Liver (tissue), 9 donors: Measurements from ENCODE around the gene SETD3. TPM values are rescaled to one million over a fixed set of nuclear protein-coding genes. Genes with fewer than 3 reads are reported as not detected.

Experiments
- DNase-seq: peaks from one replicate; pipeline ENCODE4 v3.0.0-alpha.2; 2017; ENCODE audit warnings: low spot score
- H3K27ac ChIP-seq, 2 donors: one replicate each; pipeline ENCODE4 v1.7.0; 2013; ENCODE audit warnings: inconsistent platforms in 2 of 2, low read length in 2 of 2, control low read depth in 1 of 2, low read depth in 1 of 2, mild to moderate bottlenecking in 1 of 2
- H3K27me3 ChIP-seq, 4 donors: one replicate each; pipeline versions ENCODE4 v1.6.1 to v1.7.0; 2013; ENCODE audit warnings: low read length in 3 of 4, inconsistent platforms in 1 of 4, mild to moderate bottlenecking in 1 of 4, moderate library complexity in 1 of 4; ENCODE audit not compliant: control insufficient read depth in 4 of 4, insufficient read depth in 4 of 4
- H3K36me3 ChIP-seq, 4 donors: one replicate each; pipeline versions ENCODE4 v1.6.1 to v1.7.0; 2013; ENCODE audit warnings: low read length in 3 of 4, mild to moderate bottlenecking in 3 of 4, low read depth in 1 of 4, moderate library complexity in 1 of 4; ENCODE audit not compliant: control insufficient read depth in 4 of 4, insufficient read depth in 3 of 4
- H3K4me1 ChIP-seq, 4 donors: one replicate each; pipeline versions ENCODE4 v1.6.1 to v1.7.0; 2013; ENCODE audit warnings: low read length in 3 of 4, mild to moderate bottlenecking in 3 of 4, moderate library complexity in 1 of 4; ENCODE audit not compliant: control insufficient read depth in 4 of 4, insufficient read depth in 4 of 4
- H3K4me3 ChIP-seq, 3 donors: one replicate each; pipeline versions ENCODE4 v1.6.1 to v1.7.0; 2013; ENCODE audit warnings: low read length in 3 of 3, control low read depth in 1 of 3, low read depth in 1 of 3, mild to moderate bottlenecking in 1 of 3
- H3K9ac ChIP-seq, 2 donors: one replicate each; pipeline ENCODE4 v1.7.0; 2013; ENCODE audit warnings: low read length in 2 of 2, mild to moderate bottlenecking in 2 of 2, moderate library complexity in 2 of 2, control low read depth in 1 of 2, low read depth in 1 of 2
- H3K9me3 ChIP-seq, 4 donors: one replicate each; pipeline versions ENCODE4 v1.6.1 to v1.7.0; 2013; ENCODE audit warnings: low read length in 3 of 4; ENCODE audit not compliant: control insufficient read depth in 4 of 4
- EGR1 ChIP-seq, 2 donors: IDR thresholded peaks; 2 replicates each; pipeline ENCODE4 v1.6.1; 2016 to 2018; ENCODE audit warnings: antibody characterized with exemption in 2 of 2, low read depth in 2 of 2
- FOXA1 ChIP-seq: IDR thresholded peaks from 2 replicates; pipeline ENCODE4 v1.6.1; 2016; ENCODE audit warnings: antibody characterized with exemption
- FOXA2 ChIP-seq: IDR thresholded peaks from 2 replicates; pipeline ENCODE4 v1.6.1; 2016; ENCODE audit warnings: antibody characterized with exemption
- HNF4A ChIP-seq, 2 donors: conservative IDR thresholded peaks; 2 replicates each; pipeline ENCODE4 v1.6.1; 2016; ENCODE audit warnings: antibody characterized with exemption in 2 of 2, mild to moderate bottlenecking in 2 of 2
- NR2F2 ChIP-seq: IDR thresholded peaks from 2 replicates; pipeline ENCODE4 v1.6.1; 2016; ENCODE audit warnings: antibody characterized with exemption
- RAD21 ChIP-seq, 2 donors: IDR thresholded peaks; 2 replicates each; pipeline ENCODE4 v1.6.1; 2016; ENCODE audit warnings: antibody characterized with exemption in 2 of 2, mild to moderate bottlenecking in 2 of 2
- RXRA ChIP-seq, 2 donors: IDR thresholded peaks; 2 replicates each; pipeline ENCODE4 v1.6.1; 2017 to 2018; ENCODE audit warnings: antibody characterized with exemption in 2 of 2, mild to moderate bottlenecking in 1 of 2
- SP1 ChIP-seq: IDR thresholded peaks from 2 replicates; pipeline ENCODE4 v1.6.1; 2018; ENCODE audit warnings: antibody characterized with exemption, mild to moderate bottlenecking
- TAF1 ChIP-seq: conservative IDR thresholded peaks from 2 replicates; pipeline ENCODE4 v1.6.1; 2016; ENCODE audit warnings: antibody characterized with exemption, mild to moderate bottlenecking
- YY1 ChIP-seq: IDR thresholded peaks from 2 replicates; pipeline ENCODE4 v1.6.1; 2016; ENCODE audit warnings: antibody characterized with exemption, mild to moderate bottlenecking
- WGBS: extraction: QIAGEN DNeasy Blood & Tissue Kit; methylation state at CpG from one replicate; pipeline ENCODE4 v1.1.7; 2013; 5-methylcytosine and 5-hydroxymethylcytosine counted together
- polyA plus RNA-seq, 2 donors: library from polyadenylated mRNA; stranded (reverse) in 1 of 2; unstranded in 1 of 2; fragments of 200-250 nt in 1 of 2; fragments of >200 nt in 1 of 2; fragmentation: Nextera tagmentation in 1 of 2; extraction: Ambion mirVana in 1 of 2; gene quantifications; one replicate each; pipeline versions ENCODE4 v1.2.1 to v1.2.3, GENCODE V29; 2013 to 2015
- total RNA-seq, 2 donors: library from RNA; depleted of rRNA; stranded (reverse); fragments of >200 nt; gene quantifications; one replicate each; pipeline ENCODE4 v1.2.3, GENCODE V29; 2014
- TF ChIP-seq, protein P1 (sequence below): IDR thresholded peaks from 2 replicates; pipeline ENCODE4 v1.6.1; 2016; ENCODE audit warnings: antibody characterized with exemption
- TF ChIP-seq, protein P2 (sequence below): fragments of 150-350 bp; IDR thresholded peaks from 2 replicates; pipeline ENCODE4 v1.5.1; 2017; ENCODE audit warnings: improper control_type of control experiment, low read depth, low read length; ENCODE audit not compliant: missing input control
- TF ChIP-seq, protein P3 (sequence below): IDR thresholded peaks from 2 replicates; pipeline ENCODE4 v1.6.1; 2016; ENCODE audit warnings: antibody characterized with exemption, mild to moderate bottlenecking
- TF ChIP-seq, protein P4 (sequence below): IDR thresholded peaks from 2 replicates; pipeline ENCODE4 v1.6.1; 2016; ENCODE audit warnings: antibody characterized with exemption
- donor health status: healthy.
- donor health status: healthy.
- donor health status: healthy.
- donor health status: healthy.
- donor health status: healthy.

SETD3 gene
- total and polyA plus RNA-seq, 4 donors = 18.7 to 39.7 (median 19.4) TPM

DNA sequence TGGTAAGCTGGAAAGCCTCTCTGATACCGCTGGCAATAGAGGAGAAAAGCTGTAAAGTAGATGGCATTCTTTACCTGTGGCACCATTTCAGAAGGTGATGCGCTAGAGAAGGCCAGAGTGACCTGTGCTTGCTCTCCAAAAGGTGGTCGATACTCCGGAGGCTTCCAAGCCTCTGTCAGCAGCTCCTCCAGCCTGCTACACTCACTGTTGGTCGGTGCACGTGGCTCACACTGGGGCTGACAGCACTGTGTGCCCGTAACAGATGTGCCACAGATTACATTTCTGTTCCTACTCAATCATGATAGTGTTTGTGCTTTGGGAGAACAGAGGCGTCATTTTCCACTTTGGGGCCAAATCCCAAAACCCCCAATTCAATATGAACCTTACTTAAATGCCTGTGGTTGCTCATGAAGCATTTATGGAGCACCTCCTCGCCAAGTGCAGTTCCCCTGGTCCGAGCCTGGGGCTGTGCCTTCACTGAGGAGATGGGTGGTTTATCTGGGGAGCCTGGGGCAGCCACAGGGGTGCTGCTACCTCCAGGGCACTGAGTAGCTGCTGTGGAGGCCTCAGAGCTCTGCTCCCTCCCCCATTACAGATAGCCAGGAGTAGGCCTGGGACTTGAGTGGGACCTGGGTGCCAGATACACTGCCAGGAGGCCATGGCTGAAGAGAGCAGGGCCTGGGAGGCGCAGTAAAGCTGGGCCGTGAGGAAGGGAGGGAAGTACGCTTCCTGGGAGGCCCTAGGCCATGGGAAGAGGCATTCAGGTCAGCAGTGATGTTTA, 27.4 kb upstream of the SETD3 start:
- Histone ChIP-seq H3K27me3 (no peaks in the 10 kb centered on the region), H3K9ac (no peak overlapping the region), H3K4me3 (no peak overlapping the region), H3K36me3 (peaks cover 6 to 75% (median 36%) of the 10 kb centered on the region in 4 donors), H3K27ac (peak overlapping the region; percentile 64 to 78), H3K9me3 (no peaks in the 10 kb centered on the region), H3K4me1 (peaks cover 0 to 19% (median 10%) of the 10 kb centered on the region in 4 donors)
- no peak for DNase-seq
- no peak for TF ChIP-seq YY1
- TF ChIP-seq, protein P1, sequence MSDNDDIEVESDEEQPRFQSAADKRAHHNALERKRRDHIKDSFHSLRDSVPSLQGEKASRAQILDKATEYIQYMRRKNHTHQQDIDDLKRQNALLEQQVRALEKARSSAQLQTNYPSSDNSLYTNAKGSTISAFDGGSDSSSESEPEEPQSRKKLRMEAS = no peak
- no peak for TF ChIP-seq TAF1
- no peak for TF ChIP-seq SP1
- TF ChIP-seq FOXA1 = no peak
- no peak for TF ChIP-seq RXRA (IDR thresholded peaks at IDR 0.05)
- no peak for TF ChIP-seq FOXA2
- TF ChIP-seq, protein P2, sequence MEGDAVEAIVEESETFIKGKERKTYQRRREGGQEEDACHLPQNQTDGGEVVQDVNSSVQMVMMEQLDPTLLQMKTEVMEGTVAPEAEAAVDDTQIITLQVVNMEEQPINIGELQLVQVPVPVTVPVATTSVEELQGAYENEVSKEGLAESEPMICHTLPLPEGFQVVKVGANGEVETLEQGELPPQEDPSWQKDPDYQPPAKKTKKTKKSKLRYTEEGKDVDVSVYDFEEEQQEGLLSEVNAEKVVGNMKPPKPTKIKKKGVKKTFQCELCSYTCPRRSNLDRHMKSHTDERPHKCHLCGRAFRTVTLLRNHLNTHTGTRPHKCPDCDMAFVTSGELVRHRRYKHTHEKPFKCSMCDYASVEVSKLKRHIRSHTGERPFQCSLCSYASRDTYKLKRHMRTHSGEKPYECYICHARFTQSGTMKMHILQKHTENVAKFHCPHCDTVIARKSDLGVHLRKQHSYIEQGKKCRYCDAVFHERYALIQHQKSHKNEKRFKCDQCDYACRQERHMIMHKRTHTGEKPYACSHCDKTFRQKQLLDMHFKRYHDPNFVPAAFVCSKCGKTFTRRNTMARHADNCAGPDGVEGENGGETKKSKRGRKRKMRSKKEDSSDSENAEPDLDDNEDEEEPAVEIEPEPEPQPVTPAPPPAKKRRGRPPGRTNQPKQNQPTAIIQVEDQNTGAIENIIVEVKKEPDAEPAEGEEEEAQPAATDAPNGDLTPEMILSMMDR = no peak
- TF ChIP-seq RAD21 (IDR thresholded peaks at IDR 0.05) = no peak
- TF ChIP-seq, protein P3, sequence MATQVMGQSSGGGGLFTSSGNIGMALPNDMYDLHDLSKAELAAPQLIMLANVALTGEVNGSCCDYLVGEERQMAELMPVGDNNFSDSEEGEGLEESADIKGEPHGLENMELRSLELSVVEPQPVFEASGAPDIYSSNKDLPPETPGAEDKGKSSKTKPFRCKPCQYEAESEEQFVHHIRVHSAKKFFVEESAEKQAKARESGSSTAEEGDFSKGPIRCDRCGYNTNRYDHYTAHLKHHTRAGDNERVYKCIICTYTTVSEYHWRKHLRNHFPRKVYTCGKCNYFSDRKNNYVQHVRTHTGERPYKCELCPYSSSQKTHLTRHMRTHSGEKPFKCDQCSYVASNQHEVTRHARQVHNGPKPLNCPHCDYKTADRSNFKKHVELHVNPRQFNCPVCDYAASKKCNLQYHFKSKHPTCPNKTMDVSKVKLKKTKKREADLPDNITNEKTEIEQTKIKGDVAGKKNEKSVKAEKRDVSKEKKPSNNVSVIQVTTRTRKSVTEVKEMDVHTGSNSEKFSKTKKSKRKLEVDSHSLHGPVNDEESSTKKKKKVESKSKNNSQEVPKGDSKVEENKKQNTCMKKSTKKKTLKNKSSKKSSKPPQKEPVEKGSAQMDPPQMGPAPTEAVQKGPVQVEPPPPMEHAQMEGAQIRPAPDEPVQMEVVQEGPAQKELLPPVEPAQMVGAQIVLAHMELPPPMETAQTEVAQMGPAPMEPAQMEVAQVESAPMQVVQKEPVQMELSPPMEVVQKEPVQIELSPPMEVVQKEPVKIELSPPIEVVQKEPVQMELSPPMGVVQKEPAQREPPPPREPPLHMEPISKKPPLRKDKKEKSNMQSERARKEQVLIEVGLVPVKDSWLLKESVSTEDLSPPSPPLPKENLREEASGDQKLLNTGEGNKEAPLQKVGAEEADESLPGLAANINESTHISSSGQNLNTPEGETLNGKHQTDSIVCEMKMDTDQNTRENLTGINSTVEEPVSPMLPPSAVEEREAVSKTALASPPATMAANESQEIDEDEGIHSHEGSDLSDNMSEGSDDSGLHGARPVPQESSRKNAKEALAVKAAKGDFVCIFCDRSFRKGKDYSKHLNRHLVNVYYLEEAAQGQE = no peak
- WGBS = 92% methylated on average over 13 of the region's 13 CpGs

DNA sequence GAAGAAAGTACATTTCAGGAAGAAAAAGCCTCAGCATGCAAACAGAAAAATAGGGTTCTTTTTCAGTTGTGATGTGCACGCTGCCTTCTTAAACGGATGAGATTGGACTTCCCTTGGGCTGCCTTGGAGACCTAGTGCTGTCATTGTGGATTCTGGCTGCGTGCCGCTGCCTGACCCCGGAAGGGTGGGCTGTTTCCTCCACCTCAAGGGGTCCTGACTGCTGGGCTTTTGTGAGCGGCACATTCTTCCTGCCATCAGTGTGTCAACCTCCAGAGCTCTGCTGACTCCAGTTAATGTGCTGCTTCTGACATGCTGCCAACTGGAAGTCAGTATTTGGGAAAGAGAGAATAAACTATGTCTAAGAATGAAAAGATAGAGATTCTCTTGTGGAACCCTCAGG, 25.6 kb upstream of the SETD3 start:
- no peak for DNase-seq
- 84% methylated on average over 6 of the region's 6 CpGs for WGBS
- Histone ChIP-seq H3K27ac (no peak overlapping the region), H3K4me1 (peaks cover 0 to 19% (median 10%) of the 10 kb centered on the region in 4 donors), H3K27me3 (no peaks in the 10 kb centered on the region), H3K9me3 (no peaks in the 10 kb centered on the region), H3K9ac (no peak overlapping the region), H3K4me3 (no peak overlapping the region), H3K36me3 (peaks cover 8 to 73% (median 48%) of the 10 kb centered on the region in 4 donors)
- TF ChIP-seq NR2F2 (peak; percentile 43), EGR1 (IDR thresholded peaks at IDR 0.05; ENCODE audit: low read depth in 2 of 2) (no peak)

DNA sequence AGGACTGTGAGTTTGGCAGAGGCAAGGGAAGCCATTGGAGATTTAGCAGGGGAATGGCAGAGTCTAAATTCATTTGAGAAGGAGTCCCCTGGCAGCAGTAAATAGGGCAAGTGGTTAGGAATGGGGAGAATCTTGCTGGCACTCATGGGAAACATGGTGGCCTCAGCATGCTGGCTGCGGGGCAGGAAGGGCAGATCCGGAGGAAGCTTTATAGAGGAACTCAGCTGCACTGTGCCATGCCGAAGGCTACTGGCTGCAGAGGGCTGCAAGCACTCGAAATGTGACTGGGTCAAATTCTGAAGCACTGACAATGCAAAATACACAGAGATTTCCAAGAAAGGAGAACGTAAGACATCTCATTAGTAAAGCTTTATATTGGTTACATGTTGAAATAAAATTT, 24.4 kb upstream of the SETD3 start:
- Histone ChIP-seq H3K36me3 (peaks cover 11 to 73% (median 56%) of the 10 kb centered on the region in 4 donors), H3K9ac (no peak overlapping the region), H3K27me3 (no peaks in the 10 kb centered on the region), H3K27ac (no peak overlapping the region), H3K4me3 (no peak overlapping the region), H3K4me1 (peaks cover 0 to 19% (median 10%) of the 10 kb centered on the region in 4 donors), H3K9me3 (no peaks in the 10 kb centered on the region)
- no peak for DNase-seq
- 90% methylated on average over 5 of the region's 5 CpGs for WGBS
- TF ChIP-seq HNF4A (conservative IDR thresholded peaks at IDR 0.05) (no peak), SP1 (no peak), YY1 (no peak), RXRA (IDR thresholded peaks at IDR 0.05) (no peak), FOXA2 (no peak)
- TF ChIP-seq, protein P3 = no peak
- TF ChIP-seq, protein P1 = no peak
- TF ChIP-seq, protein P4, sequence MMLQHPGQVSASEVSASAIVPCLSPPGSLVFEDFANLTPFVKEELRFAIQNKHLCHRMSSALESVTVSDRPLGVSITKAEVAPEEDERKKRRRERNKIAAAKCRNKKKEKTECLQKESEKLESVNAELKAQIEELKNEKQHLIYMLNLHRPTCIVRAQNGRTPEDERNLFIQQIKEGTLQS = no peak
